Gastroesophageal sphincter (tissue), 4 donors: ENCODE results near the gene HSPE1. TPM values are rescaled to one million over a fixed set of nuclear protein-coding genes. Genes with fewer than 3 reads are reported as not detected.
A peak's percentile ranks its signal among the peaks of the same experiment; 100 is the strongest.

Source experiments
- ATAC-seq: fragments of 150-250 bp; one replicate; pipeline ENCODE4 v1.9.1; 2016; ENCODE audit warnings: mild to moderate bottlenecking, moderate library complexity
- H3K27ac ChIP-seq, 4 donors: fragments of 200-600 bp; sonication (generic) in 3 of 4; 1 replicate in 3 of 4; 2 replicates in 1 of 4; pipeline ENCODE4 v1.5.1; 2016 to 2019
- H3K27me3 ChIP-seq: fragments of 200-600 bp; sonication (generic); one replicate; pipeline ENCODE4 v1.5.1; 2019
- H3K36me3 ChIP-seq, 2 donors: fragments of 200-600 bp; sonication (generic); one replicate each; pipeline ENCODE4 v1.5.1; 2019; ENCODE audit warnings: control low read depth in 1 of 2
- H3K4me1 ChIP-seq, 3 donors: fragments of 200-600 bp; sonication (generic); 1 replicate in 2 of 3; 2 replicates in 1 of 3; pipeline ENCODE4 v1.5.1; 2016 to 2019; ENCODE audit warnings: control low read depth in 2 of 3
- H3K4me3 ChIP-seq, 2 donors: fragments of 200-600 bp; sonication (generic); one replicate each; pipeline ENCODE4 v1.5.1; 2019; ENCODE audit warnings: mild to moderate bottlenecking in 1 of 2, moderate library complexity in 1 of 2
- H3K9me3 ChIP-seq, 3 donors: fragments of 200-600 bp; sonication (generic); one replicate each; pipeline ENCODE4 v1.5.1; 2017 to 2019; ENCODE audit warnings: control low read depth in 2 of 3
- CTCF ChIP-seq, 4 experiments: fragments of 200-600 bp in 2 of 4; fragments of 450-650 bp in 2 of 4; sonication (generic) in 1 of 4; IDR thresholded peaks; one replicate each; pipeline ENCODE4 v1.5.1; 2017 to 2019; ENCODE audit warnings: antibody characterized with exemption in 4 of 4, mild to moderate bottlenecking in 2 of 4, moderate library complexity in 2 of 4
- EP300 ChIP-seq: sonication (generic); formaldehyde crosslinking; IDR thresholded peaks from one replicate; pipeline ENCODE4 v1.6.1; 2017; ENCODE audit warnings: antibody characterized with exemption, mild to moderate bottlenecking
- POLR2A ChIP-seq, 2 donors: fragments of 450-650 bp; IDR thresholded peaks; one replicate each; pipeline ENCODE4 v1.6.1; 2017; ENCODE audit warnings: antibody characterized with exemption in 2 of 2, mild to moderate bottlenecking in 2 of 2, moderate library complexity in 1 of 2
- POLR2AphosphoS5 ChIP-seq: sonication (generic); formaldehyde crosslinking; IDR thresholded peaks from one replicate; pipeline ENCODE4 v1.6.1; 2017; ENCODE audit warnings: antibody characterized with exemption
- WGBS, 2 donors: methylation state at CpG; one replicate each; pipeline ENCODE4 v1.1.5; 2018; ENCODE audit warnings: low coverage in 1 of 2; 5-methylcytosine and 5-hydroxymethylcytosine counted together
- total RNA-seq, 4 donors: library from RNA; depleted of rRNA; stranded (reverse); fragments of >200 nt; gene quantifications; one replicate each; pipeline ENCODE4 v1.1.0, GENCODE V29; 2016

HSPE1 gene
- total RNA-seq, 4 donors from 2014 or later, result 59.3 to 91.3 (median 74.0) TPM

GRCh38 chr2:197498937-197499593 is 1.1 kb upstream of the HSPE1 start:
- peak overlapping the region; percentile 94 to 100 (median 96) for H3K27ac ChIP-seq
- WGBS, 2 donors, result 0% methylated on average over 3 of the region's 46 CpGs
- H3K9me3 ChIP-seq, result no peaks in the 10 kb centered on the region
- no peaks in the 10 kb centered on the region for H3K27me3 ChIP-seq
- H3K4me3 ChIP-seq, result peak overlapping the region; percentile 76 to 81
- TF ChIP-seq EP300, result no peak
- no peak for TF ChIP-seq POLR2AphosphoS5
- ATAC-seq, result no peak
- peaks cover 12 to 59% (median 21%) of the 10 kb centered on the region in 3 donors for H3K4me1 ChIP-seq
- H3K36me3 ChIP-seq, result peaks cover 0 to 48% of the 10 kb centered on the region in 2 donors

GRCh38 chr2:197500503-197501131 is 438 bp downstream of the HSPE1 start:
- Histone ChIP-seq H3K4me3 (peak overlapping the region; percentile 76 to 81), H3K9me3 (no peaks in the 10 kb centered on the region), H3K27ac (peak overlapping the region; percentile 94 to 100 (median 96)), H3K4me1 (peaks cover 12 to 55% (median 21%) of the 10 kb centered on the region in 3 donors), H3K27me3 (no peaks in the 10 kb centered on the region), H3K36me3 (peaks cover 0 to 45% of the 10 kb centered on the region in 2 donors)
- peak; percentile 3 for ATAC-seq
- 0 to 1% methylated on average over 13 of the region's 30 CpGs for WGBS, 2 donors
- TF ChIP-seq EP300, result no peak
- no peak for TF ChIP-seq POLR2AphosphoS5
- no peak for TF ChIP-seq POLR2A (IDR thresholded peaks at IDR 0.05)
- no peak for TF ChIP-seq CTCF (IDR thresholded peaks at IDR 0.05)

GRCh38 chr2:197502201-197502600 is 2.0 kb downstream of the HSPE1 start:
- H3K4me1 ChIP-seq, result peaks cover 12 to 39% (median 15%) of the 10 kb centered on the region in 3 donors
- 55 to 72% methylated on average over 4 of the region's 4 CpGs for WGBS, 2 donors
- no peak overlapping the region for H3K4me3 ChIP-seq
- ATAC-seq, result no peak
- peaks cover 0 to 30% of the 10 kb centered on the region in 2 donors for H3K36me3 ChIP-seq
- H3K9me3 ChIP-seq, result no peaks in the 10 kb centered on the region
- H3K27ac ChIP-seq, result peak overlapping the region in 3 of 4 donors; percentile 29 to 97 (median 96)
- TF ChIP-seq EP300, result no peak
- TF ChIP-seq POLR2A (IDR thresholded peaks at IDR 0.05), result no peak
- no peak for TF ChIP-seq CTCF (IDR thresholded peaks at IDR 0.05)
- TF ChIP-seq POLR2AphosphoS5, result no peak
- no peaks in the 10 kb centered on the region for H3K27me3 ChIP-seq

- no peak overlapping the region for H3K4me3 ChIP-seq
- no peak for TF ChIP-seq EP300
- no peak for TF ChIP-seq POLR2AphosphoS5
- no peak for TF ChIP-seq CTCF (IDR thresholded peaks at IDR 0.05)
- TF ChIP-seq POLR2A (IDR thresholded peaks at IDR 0.05), result no peak
- peak overlapping the region in 2 of 4 donors; percentile 29 to 97 for H3K27ac ChIP-seq
- no peak for ATAC-seq
- WGBS, 2 donors, result 56 to 73% methylated on average over 4 of the region's 4 CpGs
- H3K9me3 ChIP-seq, result no peaks in the 10 kb centered on the region
- H3K36me3 ChIP-seq, result peaks cover 0 to 30% of the 10 kb centered on the region in 2 donors
- H3K27me3 ChIP-seq, result no peaks in the 10 kb centered on the region
- peaks cover 10 to 34% (median 15%) of the 10 kb centered on the region in 3 donors for H3K4me1 ChIP-seq
Measured at GRCh38 chr2:197502685-197503084, 2.5 kb downstream of the HSPE1 start.

- ATAC-seq, result no peak
Measured at GRCh38 chr2:197504000-197504399, 3.8 kb downstream of the HSPE1 start.

More at GRCh38 chr2:197504000-197504399, 3.8 kb downstream of the HSPE1 start:
- peaks cover 2 to 21% (median 6%) of the 10 kb centered on the region in 3 donors for H3K4me1 ChIP-seq
- H3K27ac ChIP-seq, result no peak overlapping the region
- no peak for TF ChIP-seq POLR2A (IDR thresholded peaks at IDR 0.05)
- no peak for TF ChIP-seq POLR2AphosphoS5
- no peak for TF ChIP-seq CTCF (IDR thresholded peaks at IDR 0.05)
- TF ChIP-seq EP300, result no peak
- WGBS, 2 donors, result 86 to 87% methylated on average over 2 of the region's 2 CpGs
- H3K9me3 ChIP-seq, result no peaks in the 10 kb centered on the region
- H3K27me3 ChIP-seq, result no peaks in the 10 kb centered on the region
- H3K36me3 ChIP-seq, result peaks cover 0 to 30% of the 10 kb centered on the region in 2 donors
- H3K4me3 ChIP-seq, result no peak overlapping the region
